HepG2 (cell line): Measurements from ENCODE around the gene SLC23A2. TPM values are rescaled to one million over a fixed set of nuclear protein-coding genes. Genes with fewer than 3 reads are reported as not detected.
A peak's percentile ranks its signal among the peaks of the same experiment; 100 is the strongest.

Experiments used
- HNRNPLL ChIP-seq: fragments of 200-400 bp; formaldehyde crosslinking; IDR thresholded peaks from 2 replicates; pipeline ENCODE4 v1.6.1; 2017; ENCODE audit warnings: mild to moderate bottlenecking, low read depth, low read length; ENCODE audit not compliant: poor library complexity, severe bottlenecking
- SP4 ChIP-seq: sonication (generic); formaldehyde crosslinking; IDR thresholded peaks from 2 replicates; pipeline ENCODE4 v1.8.1; 2023; ENCODE audit warnings: mild to moderate bottlenecking, missing genetic modification reagents
- TMF1 ChIP-seq: sonication (generic); formaldehyde crosslinking; IDR thresholded peaks from 2 replicates; pipeline ENCODE4 v1.8.1; 2022; ENCODE audit warnings: low read depth, missing genetic modification reagents
- ZNF546 ChIP-seq: sonication (generic); formaldehyde crosslinking; conservative IDR thresholded peaks from 2 replicates; pipeline ENCODE4 v1.8.1; 2023; ENCODE audit warnings: mild to moderate bottlenecking, missing genetic modification reagents
- ZNF780A ChIP-seq: sonication (generic); formaldehyde crosslinking; IDR thresholded peaks from 2 replicates; pipeline ENCODE4 v1.8.0; 2022; ENCODE audit warnings: mild to moderate bottlenecking, missing genetic modification reagents, moderate library complexity
- polyA plus RNA-seq, 8 experiments: library from polyadenylated mRNA; depleted of rRNA in 3 of 8; stranded (reverse) in 7 of 8; unstranded in 1 of 8; fragments of >200 nt; fragmentation: Illumina TruSeq in 4 of 8; extraction: Trizol in 4 of 8; gene quantifications; 2 replicates each; pipeline versions ENCODE4 v1.2.1 to v1.2.3, GENCODE V29; 2011 to 2016; ENCODE audit warnings: low read depth in 4 of 8, missing spikeins in 1 of 8, mixed read lengths in 1 of 8; ENCODE audit not compliant: insufficient read depth in 1 of 8
- total RNA-seq, 5 experiments: library from RNA; depleted of rRNA; stranded (reverse); fragments of >200 nt; fragmentation: Illumina TruSeq; extraction: Trizol; gene quantifications; 2 replicates each; pipeline ENCODE4 v1.2.3, GENCODE V29; 2016; ENCODE audit warnings: low read depth in 1 of 5
- TF ChIP-seq, protein P1 (sequence below): sonication (generic); formaldehyde crosslinking; IDR thresholded peaks from 2 replicates; pipeline ENCODE4 v1.4.0; 2020; ENCODE audit warnings: low read depth, mild to moderate bottlenecking, missing genetic modification reagents
- TF ChIP-seq, protein P2 (sequence below): sonication (generic); formaldehyde crosslinking; IDR thresholded peaks from 2 replicates; pipeline ENCODE4 v1.4.0; 2020; ENCODE audit warnings: missing genetic modification reagents, borderline replicate concordance
- TF ChIP-seq, protein P3 (sequence below): sonication (generic); formaldehyde crosslinking; IDR thresholded peaks from 2 replicates; pipeline ENCODE4 v1.4.0; 2020; ENCODE audit warnings: missing genetic modification reagents
- TF ChIP-seq, protein P4 (sequence below): sonication (generic); formaldehyde crosslinking; IDR thresholded peaks from 2 replicates; pipeline ENCODE4 v1.4.0; 2020; ENCODE audit warnings: missing genetic modification reagents, low read depth, mild to moderate bottlenecking, borderline replicate concordance
- TF ChIP-seq, protein P5 (sequence below): sonication (generic); formaldehyde crosslinking; IDR thresholded peaks from 2 replicates; pipeline ENCODE4 v1.8.1; 2022; ENCODE audit warnings: low read depth, mild to moderate bottlenecking, missing genetic modification reagents

SLC23A2 gene
- total and polyA plus RNA-seq, 2 of the 13 experiments (the other 11 are each of a cell fraction or from before 2014, with no cell fraction given): 42.2 to 51.2 TPM

DNA sequence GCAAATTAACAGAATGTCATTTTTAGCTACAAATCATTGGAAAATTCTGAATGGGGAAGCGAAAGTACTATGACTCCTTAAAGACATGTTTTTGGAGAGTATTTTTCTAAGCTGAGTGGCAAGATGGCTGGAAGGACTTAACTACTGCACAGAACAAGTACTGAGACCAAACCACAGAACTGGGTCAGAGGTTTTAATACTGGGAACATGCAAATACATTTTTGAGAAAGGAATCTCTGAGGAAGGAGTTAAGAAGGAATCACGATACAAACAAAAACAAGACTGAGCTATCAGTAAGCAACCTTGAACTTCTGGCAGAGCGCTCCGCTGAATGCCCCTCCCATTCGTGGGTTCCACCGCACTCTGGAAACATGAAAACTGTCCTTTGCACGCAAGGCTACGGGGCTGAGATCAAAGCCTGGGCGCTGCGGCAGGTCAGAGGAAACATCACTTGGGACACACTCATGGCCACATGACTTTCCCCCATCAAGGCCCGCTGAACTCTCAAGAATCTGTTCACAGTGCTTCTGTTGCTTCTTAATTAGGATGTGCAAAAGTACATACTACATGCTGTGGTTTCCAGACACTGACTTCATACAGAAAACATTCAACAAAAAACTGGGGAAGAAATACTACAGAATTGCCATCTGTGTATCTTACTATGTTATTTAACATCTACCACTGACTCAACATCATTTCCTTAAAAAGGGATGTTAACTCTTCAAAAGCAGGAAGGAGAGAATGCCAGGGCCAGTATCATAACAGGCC lies 27.8 kb downstream of the SLC23A2 start (continued):
- TF ChIP-seq, protein P1, sequence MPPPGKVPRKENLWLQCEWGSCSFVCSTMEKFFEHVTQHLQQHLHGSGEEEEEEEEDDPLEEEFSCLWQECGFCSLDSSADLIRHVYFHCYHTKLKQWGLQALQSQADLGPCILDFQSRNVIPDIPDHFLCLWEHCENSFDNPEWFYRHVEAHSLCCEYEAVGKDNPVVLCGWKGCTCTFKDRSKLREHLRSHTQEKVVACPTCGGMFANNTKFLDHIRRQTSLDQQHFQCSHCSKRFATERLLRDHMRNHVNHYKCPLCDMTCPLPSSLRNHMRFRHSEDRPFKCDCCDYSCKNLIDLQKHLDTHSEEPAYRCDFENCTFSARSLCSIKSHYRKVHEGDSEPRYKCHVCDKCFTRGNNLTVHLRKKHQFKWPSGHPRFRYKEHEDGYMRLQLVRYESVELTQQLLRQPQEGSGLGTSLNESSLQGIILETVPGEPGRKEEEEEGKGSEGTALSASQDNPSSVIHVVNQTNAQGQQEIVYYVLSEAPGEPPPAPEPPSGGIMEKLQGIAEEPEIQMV (CRISPR knock-in tag): peak; percentile 89; the same call in 1 of the 2 replicates
- TF ChIP-seq SP4 (CRISPR knock-in tag) (0 out of 2 replicates have a peak, but pooled peaks have one; percentile 58), ZNF780A (CRISPR knock-in tag) (no peak), TMF1 (peak; percentile 70; the same call in 1 of the 2 replicates), HNRNPLL (peak; percentile 73), ZNF546 (no peak)
- TF ChIP-seq, protein P2, sequence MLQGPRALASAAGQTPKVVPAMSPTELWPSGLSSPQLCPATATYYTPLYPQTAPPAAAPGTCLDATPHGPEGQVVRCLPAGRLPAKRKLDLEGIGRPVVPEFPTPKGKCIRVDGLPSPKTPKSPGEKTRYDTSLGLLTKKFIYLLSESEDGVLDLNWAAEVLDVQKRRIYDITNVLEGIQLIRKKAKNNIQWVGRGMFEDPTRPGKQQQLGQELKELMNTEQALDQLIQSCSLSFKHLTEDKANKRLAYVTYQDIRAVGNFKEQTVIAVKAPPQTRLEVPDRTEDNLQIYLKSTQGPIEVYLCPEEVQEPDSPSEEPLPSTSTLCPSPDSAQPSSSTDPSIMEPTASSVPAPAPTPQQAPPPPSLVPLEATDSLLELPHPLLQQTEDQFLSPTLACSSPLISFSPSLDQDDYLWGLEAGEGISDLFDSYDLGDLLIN (CRISPR knock-in tag): no peak
- TF ChIP-seq, protein P3, sequence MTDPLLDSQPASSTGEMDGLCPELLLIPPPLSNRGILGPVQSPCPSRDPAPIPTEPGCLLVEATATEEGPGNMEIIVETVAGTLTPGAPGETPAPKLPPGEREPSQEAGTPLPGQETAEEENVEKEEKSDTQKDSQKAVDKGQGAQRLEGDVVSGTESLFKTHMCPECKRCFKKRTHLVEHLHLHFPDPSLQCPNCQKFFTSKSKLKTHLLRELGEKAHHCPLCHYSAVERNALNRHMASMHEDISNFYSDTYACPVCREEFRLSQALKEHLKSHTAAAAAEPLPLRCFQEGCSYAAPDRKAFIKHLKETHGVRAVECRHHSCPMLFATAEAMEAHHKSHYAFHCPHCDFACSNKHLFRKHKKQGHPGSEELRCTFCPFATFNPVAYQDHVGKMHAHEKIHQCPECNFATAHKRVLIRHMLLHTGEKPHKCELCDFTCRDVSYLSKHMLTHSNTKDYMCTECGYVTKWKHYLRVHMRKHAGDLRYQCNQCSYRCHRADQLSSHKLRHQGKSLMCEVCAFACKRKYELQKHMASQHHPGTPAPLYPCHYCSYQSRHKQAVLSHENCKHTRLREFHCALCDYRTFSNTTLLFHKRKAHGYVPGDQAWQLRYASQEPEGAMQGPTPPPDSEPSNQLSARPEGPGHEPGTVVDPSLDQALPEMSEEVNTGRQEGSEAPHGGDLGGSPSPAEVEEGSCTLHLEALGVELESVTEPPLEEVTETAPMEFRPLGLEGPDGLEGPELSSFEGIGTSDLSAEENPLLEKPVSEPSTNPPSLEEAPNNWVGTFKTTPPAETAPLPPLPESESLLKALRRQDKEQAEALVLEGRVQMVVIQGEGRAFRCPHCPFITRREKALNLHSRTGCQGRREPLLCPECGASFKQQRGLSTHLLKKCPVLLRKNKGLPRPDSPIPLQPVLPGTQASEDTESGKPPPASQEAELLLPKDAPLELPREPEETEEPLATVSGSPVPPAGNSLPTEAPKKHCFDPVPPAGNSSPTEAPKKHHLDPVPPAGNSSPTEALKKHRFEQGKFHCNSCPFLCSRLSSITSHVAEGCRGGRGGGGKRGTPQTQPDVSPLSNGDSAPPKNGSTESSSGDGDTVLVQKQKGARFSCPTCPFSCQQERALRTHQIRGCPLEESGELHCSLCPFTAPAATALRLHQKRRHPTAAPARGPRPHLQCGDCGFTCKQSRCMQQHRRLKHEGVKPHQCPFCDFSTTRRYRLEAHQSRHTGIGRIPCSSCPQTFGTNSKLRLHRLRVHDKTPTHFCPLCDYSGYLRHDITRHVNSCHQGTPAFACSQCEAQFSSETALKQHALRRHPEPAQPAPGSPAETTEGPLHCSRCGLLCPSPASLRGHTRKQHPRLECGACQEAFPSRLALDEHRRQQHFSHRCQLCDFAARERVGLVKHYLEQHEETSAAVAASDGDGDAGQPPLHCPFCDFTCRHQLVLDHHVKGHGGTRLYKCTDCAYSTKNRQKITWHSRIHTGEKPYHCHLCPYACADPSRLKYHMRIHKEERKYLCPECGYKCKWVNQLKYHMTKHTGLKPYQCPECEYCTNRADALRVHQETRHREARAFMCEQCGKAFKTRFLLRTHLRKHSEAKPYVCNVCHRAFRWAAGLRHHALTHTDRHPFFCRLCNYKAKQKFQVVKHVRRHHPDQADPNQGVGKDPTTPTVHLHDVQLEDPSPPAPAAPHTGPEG (CRISPR knock-in tag): no peak
- TF ChIP-seq, protein P4, sequence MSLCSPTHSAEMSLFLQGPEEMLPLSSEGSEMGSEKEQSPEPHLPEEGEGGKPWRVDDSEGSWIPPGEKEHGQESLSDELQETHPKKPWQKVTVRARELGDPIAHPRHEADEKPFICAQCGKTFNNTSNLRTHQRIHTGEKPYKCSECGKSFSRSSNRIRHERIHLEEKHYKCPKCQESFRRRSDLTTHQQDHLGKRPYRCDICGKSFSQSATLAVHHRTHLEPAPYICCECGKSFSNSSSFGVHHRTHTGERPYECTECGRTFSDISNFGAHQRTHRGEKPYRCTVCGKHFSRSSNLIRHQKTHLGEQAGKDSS (CRISPR knock-in tag): peak; percentile 93
- TF ChIP-seq, protein P5, sequence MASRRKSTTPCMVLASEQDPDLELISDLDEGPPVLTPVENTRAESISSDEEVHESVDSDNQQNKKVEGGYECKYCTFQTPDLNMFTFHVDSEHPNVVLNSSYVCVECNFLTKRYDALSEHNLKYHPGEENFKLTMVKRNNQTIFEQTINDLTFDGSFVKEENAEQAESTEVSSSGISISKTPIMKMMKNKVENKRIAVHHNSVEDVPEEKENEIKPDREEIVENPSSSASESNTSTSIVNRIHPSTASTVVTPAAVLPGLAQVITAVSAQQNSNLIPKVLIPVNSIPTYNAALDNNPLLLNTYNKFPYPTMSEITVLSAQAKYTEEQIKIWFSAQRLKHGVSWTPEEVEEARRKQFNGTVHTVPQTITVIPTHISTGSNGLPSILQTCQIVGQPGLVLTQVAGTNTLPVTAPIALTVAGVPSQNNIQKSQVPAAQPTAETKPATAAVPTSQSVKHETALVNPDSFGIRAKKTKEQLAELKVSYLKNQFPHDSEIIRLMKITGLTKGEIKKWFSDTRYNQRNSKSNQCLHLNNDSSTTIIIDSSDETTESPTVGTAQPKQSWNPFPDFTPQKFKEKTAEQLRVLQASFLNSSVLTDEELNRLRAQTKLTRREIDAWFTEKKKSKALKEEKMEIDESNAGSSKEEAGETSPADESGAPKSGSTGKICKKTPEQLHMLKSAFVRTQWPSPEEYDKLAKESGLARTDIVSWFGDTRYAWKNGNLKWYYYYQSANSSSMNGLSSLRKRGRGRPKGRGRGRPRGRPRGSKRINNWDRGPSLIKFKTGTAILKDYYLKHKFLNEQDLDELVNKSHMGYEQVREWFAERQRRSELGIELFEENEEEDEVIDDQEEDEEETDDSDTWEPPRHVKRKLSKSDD (CRISPR knock-in tag): peak; percentile 93
